Immature natural killer cell (primary cell): ENCODE data around the gene C2orf76. TPM values are rescaled to one million over a fixed set of nuclear protein-coding genes. Genes with fewer than 3 reads are reported as not detected.

Experiments used
- DNase-seq, 3 donors: peaks; one replicate each; pipeline ENCODE4 v3.0.0; 2022; ENCODE audit warnings: mixed read lengths in 1 of 3
- H3K27ac Mint-ChIP-seq, 6 donors: one replicate each; pipeline ENCODE4 v1.8.0; 2020; ENCODE audit warnings: mixed read lengths in 6 of 6, mild to moderate bottlenecking in 5 of 6, inconsistent platforms in 4 of 6, moderate library complexity in 3 of 6
- H3K27me3 Mint-ChIP-seq, 3 donors: one replicate each; pipeline ENCODE4 v1.8.0; 2020 to 2021; ENCODE audit warnings: low read depth in 3 of 3, mild to moderate bottlenecking in 3 of 3, mixed read lengths in 3 of 3, moderate library complexity in 3 of 3, inconsistent platforms in 1 of 3
- H3K36me3 Mint-ChIP-seq, 3 donors: one replicate each; pipeline ENCODE4 v1.8.0; 2020; ENCODE audit warnings: mixed read lengths in 3 of 3, inconsistent platforms in 2 of 3, mild to moderate bottlenecking in 2 of 3
- H3K4me1 Mint-ChIP-seq, 2 donors: one replicate each; pipeline ENCODE4 v1.8.0; 2020; ENCODE audit warnings: inconsistent platforms in 2 of 2, mild to moderate bottlenecking in 2 of 2, mixed read lengths in 2 of 2, moderate library complexity in 1 of 2
- H3K4me3 Mint-ChIP-seq, 5 donors: one replicate each; pipeline ENCODE4 v1.8.0; 2020; ENCODE audit warnings: mild to moderate bottlenecking in 5 of 5, mixed read lengths in 5 of 5, inconsistent platforms in 3 of 5, moderate library complexity in 3 of 5
- H3K9me3 Mint-ChIP-seq, 6 donors: one replicate each; pipeline ENCODE4 v1.8.0; 2020; ENCODE audit warnings: mild to moderate bottlenecking in 6 of 6, mixed read lengths in 6 of 6, inconsistent platforms in 4 of 6, moderate library complexity in 3 of 6
- polyA plus RNA-seq, 3 donors: library from polyadenylated mRNA; unstranded; fragments of 300-500 nt; fragmentation: Illumina TruSeq; gene quantifications; one replicate each; pipeline ENCODE4 v1.2.3, GENCODE V29; 2021

Gene C2orf76
- polyA plus RNA-seq, 3 donors from 2014 or later = 33.2 to 49.3 (median 47.5) TPM

- no peaks in the 10 kb centered on the region for H3K4me1 Mint-ChIP-seq
- no peaks in the 10 kb centered on the region for H3K9me3 Mint-ChIP-seq
- no peak overlapping the region for H3K27ac Mint-ChIP-seq
- no peak overlapping the region for H3K4me3 Mint-ChIP-seq
- DNase-seq = no peak
- no peaks in the 10 kb centered on the region for H3K27me3 Mint-ChIP-seq
- H3K36me3 Mint-ChIP-seq = peaks cover 7 to 17% (median 15%) of the 10 kb centered on the region in 3 donors
Observed at GRCh38 chr2:119315241-119315925, 51.3 kb downstream of the C2orf76 start.

GRCh38 chr2:119311831-119312230 lies 54.8 kb downstream of the C2orf76 start:
- Mint-ChIP-seq H3K4me1 (no peaks in the 10 kb centered on the region), H3K9me3 (no peaks in the 10 kb centered on the region), H3K36me3 (peaks cover 11 to 20% (median 19%) of the 10 kb centered on the region in 3 donors), H3K4me3 (no peak overlapping the region), H3K27ac (no peak overlapping the region), H3K27me3 (no peaks in the 10 kb centered on the region)
- DNase-seq = no peak

- Mint-ChIP-seq H3K27ac (no peak overlapping the region), H3K36me3 (peaks cover 11 to 20% (median 19%) of the 10 kb centered on the region in 3 donors), H3K4me1 (no peaks in the 10 kb centered on the region), H3K27me3 (no peaks in the 10 kb centered on the region), H3K4me3 (no peak overlapping the region), H3K9me3 (no peaks in the 10 kb centered on the region)
- DNase-seq = no peak
Observed at GRCh38 chr2:119311371-119311770, 55.3 kb downstream of the C2orf76 start.

GRCh38 chr2:119308793-119309330 lies 57.8 kb downstream of the C2orf76 start:
- H3K27ac Mint-ChIP-seq = no peak overlapping the region
- H3K36me3 Mint-ChIP-seq = peaks cover 16 to 18% (median 17%) of the 10 kb centered on the region in 3 donors
- no peaks in the 10 kb centered on the region for H3K4me1 Mint-ChIP-seq
- DNase-seq = no peak
- no peaks in the 10 kb centered on the region for H3K27me3 Mint-ChIP-seq
- H3K4me3 Mint-ChIP-seq = no peak overlapping the region
- no peaks in the 10 kb centered on the region for H3K9me3 Mint-ChIP-seq

GRCh38 chr2:119307419-119308140 lies 59.1 kb downstream of the C2orf76 start:
- Mint-ChIP-seq H3K27ac (no peak overlapping the region), H3K27me3 (no peaks in the 10 kb centered on the region), H3K9me3 (no peaks in the 10 kb centered on the region), H3K4me3 (no peak overlapping the region), H3K4me1 (no peaks in the 10 kb centered on the region), H3K36me3 (peaks cover 16 to 18% (median 17%) of the 10 kb centered on the region in 3 donors)
- no peak for DNase-seq

DNA sequence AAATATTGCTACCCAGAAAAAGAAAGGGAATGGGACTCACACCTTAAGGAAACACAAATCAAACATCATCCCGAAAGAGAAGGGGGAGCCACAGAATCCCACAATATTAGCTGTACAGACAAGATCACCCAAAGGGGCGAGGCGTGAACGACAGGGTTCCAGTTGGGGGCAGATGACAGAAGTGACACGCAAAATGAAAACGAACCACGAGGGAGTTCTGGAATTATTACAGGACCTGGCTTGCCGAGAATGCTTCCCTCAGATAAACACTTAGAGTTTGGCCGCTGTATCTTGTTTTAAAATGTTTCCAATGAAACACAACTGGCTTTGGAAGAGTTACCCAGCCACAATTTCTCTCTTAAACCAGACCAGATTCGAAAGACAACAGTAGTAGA lies 60.4 kb downstream of the C2orf76 start:
- H3K36me3 Mint-ChIP-seq = peaks cover 13 to 18% (median 13%) of the 10 kb centered on the region in 3 donors
- no peaks in the 10 kb centered on the region for H3K9me3 Mint-ChIP-seq
- peak overlapping the region in 2 of 6 donors; percentile 10 to 19 for H3K27ac Mint-ChIP-seq
- H3K4me3 Mint-ChIP-seq = no peak overlapping the region
- no peak for DNase-seq
- H3K4me1 Mint-ChIP-seq = no peaks in the 10 kb centered on the region
- H3K27me3 Mint-ChIP-seq = no peaks in the 10 kb centered on the region

GRCh38 chr2:119305497-119306195 lies 61.0 kb downstream of the C2orf76 start:
- H3K4me1 Mint-ChIP-seq = no peaks in the 10 kb centered on the region
- H3K4me3 Mint-ChIP-seq = no peak overlapping the region
- no peaks in the 10 kb centered on the region for H3K9me3 Mint-ChIP-seq
- peak overlapping the region in 2 of 6 donors; percentile 10 to 19 for H3K27ac Mint-ChIP-seq
- H3K36me3 Mint-ChIP-seq = peaks cover 9 to 13% (median 10%) of the 10 kb centered on the region in 3 donors
- no peak for DNase-seq
- no peaks in the 10 kb centered on the region for H3K27me3 Mint-ChIP-seq

- no peaks in the 10 kb centered on the region for H3K4me1 Mint-ChIP-seq
- peaks cover 10 to 19% (median 14%) of the 10 kb centered on the region in 3 donors for H3K36me3 Mint-ChIP-seq
- no peaks in the 10 kb centered on the region for H3K9me3 Mint-ChIP-seq
- DNase-seq = no peak
- H3K4me3 Mint-ChIP-seq = no peak overlapping the region
- H3K27ac Mint-ChIP-seq = no peak overlapping the region
- no peaks in the 10 kb centered on the region for H3K27me3 Mint-ChIP-seq
Observed at GRCh38 chr2:119304847-119305246, 61.8 kb downstream of the C2orf76 start.

DNA sequence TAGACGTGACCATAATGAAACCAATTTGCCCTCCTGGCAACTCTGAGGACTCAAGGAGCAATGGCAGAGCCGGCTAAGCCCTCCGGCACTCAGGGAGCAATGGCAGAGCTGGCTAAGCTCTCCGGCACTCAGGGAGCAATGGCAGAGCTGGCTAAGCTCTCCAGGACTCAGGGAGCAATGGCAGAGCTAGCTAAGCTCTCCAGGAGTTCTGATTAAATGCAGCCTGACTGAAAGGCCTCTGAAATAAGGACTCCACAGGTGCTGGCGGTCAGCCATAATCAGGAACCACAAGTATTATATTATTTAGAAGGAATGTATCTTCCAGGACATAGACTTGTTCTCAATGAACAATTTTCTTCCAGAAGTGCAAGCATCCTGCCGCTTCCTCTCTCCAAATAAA lies 65.2 kb downstream of the C2orf76 start:
- no peaks in the 10 kb centered on the region for H3K4me1 Mint-ChIP-seq
- H3K27ac Mint-ChIP-seq = no peak overlapping the region
- no peak overlapping the region for H3K4me3 Mint-ChIP-seq
- peaks cover 6 to 23% (median 9%) of the 10 kb centered on the region in 3 donors for H3K36me3 Mint-ChIP-seq
- no peaks in the 10 kb centered on the region for H3K9me3 Mint-ChIP-seq
- no peak for DNase-seq
- no peaks in the 10 kb centered on the region for H3K27me3 Mint-ChIP-seq

DNA sequence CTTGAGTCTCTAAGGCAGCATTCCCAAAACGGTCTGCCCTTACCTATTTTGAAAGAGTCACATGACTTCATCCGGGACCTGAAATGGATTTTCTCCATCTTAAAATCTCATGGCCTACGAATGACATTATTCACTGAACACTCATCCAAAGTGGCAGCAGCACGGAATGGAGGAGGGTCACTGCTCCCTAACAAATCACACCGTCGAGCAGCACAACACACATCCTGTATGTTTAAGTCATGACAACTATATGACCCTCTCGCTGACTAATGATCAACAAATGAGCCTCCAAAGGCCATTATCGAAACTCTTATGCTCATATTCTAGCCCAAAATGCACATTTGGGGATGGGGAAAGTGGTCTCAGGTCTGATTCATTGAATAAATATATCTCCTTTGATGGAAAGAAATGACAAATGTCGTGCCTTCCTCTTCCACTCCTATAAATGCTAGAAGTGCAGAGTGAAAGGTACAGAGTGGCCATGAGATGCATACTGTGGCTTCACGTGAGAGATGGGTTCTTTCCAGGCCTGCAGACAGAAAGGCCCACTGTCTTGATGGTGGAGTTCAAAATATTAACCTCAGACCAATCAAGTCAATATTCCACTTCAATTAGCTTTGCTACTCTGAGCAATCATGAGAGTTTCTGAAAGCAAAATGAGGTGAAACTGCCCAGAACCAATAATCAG lies 70.8 kb downstream of the C2orf76 start:
- no peak overlapping the region for H3K27ac Mint-ChIP-seq
- H3K9me3 Mint-ChIP-seq = no peaks in the 10 kb centered on the region

DNA sequence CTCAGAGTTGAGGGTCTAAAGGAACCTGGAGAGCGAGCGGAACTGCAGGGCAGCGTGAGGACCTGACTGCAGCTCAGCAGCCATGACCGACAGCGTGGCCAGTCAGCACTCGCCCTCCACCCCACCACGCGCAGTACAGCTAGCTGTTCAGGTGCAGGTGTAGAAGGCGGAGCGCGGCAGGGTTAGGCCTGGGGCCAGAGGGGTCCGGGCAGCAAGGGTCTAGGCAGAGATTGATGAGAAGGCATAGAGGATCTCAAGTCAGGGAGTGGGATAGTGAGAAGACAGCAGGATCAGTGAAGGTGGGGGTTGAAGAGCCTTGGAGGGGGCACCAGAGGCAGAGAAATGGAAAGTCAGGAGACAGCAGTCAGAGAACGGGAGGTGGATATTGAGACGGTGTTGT lies 72.0 kb downstream of the C2orf76 start:
- no peak overlapping the region for H3K4me3 Mint-ChIP-seq
- no peak for DNase-seq
- no peak overlapping the region for H3K27ac Mint-ChIP-seq
- no peaks in the 10 kb centered on the region for H3K9me3 Mint-ChIP-seq
- peaks cover 0 to 2% (median 1%) of the 10 kb centered on the region in 3 donors for H3K27me3 Mint-ChIP-seq
- peaks cover 21 to 25% of the 10 kb centered on the region in 2 donors for H3K4me1 Mint-ChIP-seq
- H3K36me3 Mint-ChIP-seq = peaks cover 0 to 8% (median 0%) of the 10 kb centered on the region in 3 donors

More for the DNA sequence above, 70.8 kb downstream of the C2orf76 start:
- Mint-ChIP-seq H3K4me1 (peaks cover 14 to 16% of the 10 kb centered on the region in 2 donors), H3K4me3 (no peak overlapping the region), H3K27me3 (peaks cover 0 to 2% (median 1%) of the 10 kb centered on the region in 3 donors), H3K36me3 (peaks cover 0 to 14% (median 4%) of the 10 kb centered on the region in 3 donors)
- DNase-seq = no peak

DNA sequence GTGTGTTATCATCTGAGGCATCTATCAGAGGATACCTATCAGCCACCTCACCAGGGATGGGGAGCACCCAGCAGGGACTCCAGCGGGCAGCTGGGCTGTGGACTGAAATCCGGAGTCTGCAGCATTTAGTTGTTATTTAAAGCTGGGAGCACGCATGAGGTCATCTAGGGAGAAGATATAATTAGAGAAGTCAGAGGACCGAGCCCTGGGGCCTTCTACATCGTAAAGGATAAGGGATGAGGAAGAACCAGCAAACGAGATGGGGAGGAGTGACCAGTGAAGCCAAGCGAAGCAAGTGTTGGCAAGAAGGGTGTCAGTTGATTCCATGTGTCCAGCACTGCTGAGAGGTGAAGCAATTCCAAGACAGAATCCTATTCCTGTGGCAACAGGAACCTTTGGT lies 72.7 kb downstream of the C2orf76 start:
- no peaks in the 10 kb centered on the region for H3K9me3 Mint-ChIP-seq
- peaks cover 27 to 33% of the 10 kb centered on the region in 2 donors for H3K4me1 Mint-ChIP-seq
- no peak overlapping the region for H3K27ac Mint-ChIP-seq
- peaks cover 0 to 2% (median 1%) of the 10 kb centered on the region in 3 donors for H3K27me3 Mint-ChIP-seq
- no peak overlapping the region for H3K4me3 Mint-ChIP-seq
- no peak for DNase-seq
- peaks cover 0 to 8% (median 0%) of the 10 kb centered on the region in 3 donors for H3K36me3 Mint-ChIP-seq

DNA sequence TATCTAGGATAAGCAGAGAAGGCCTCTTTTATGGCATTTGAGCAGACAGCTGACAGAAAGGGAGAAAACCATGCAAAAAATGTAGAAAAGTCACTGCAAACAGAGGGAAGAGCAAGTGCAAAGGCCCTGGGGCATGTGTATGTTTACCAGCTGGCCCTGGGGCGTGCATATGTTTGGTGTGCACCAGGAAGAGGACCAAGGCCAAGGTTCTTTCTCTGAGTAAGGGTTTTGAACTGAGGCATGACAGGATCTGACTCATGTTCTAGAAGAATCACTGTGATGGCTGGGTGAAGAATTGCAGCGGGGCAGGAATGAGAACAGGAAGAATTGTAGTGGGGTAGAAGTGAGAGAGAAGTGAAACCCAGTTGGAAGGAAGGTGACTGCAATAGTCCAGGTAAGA lies 73.4 kb downstream of the C2orf76 start:
- Mint-ChIP-seq H3K9me3 (no peaks in the 10 kb centered on the region), H3K27ac (no peak overlapping the region), H3K4me3 (no peak overlapping the region), H3K27me3 (peaks cover 0 to 2% (median 1%) of the 10 kb centered on the region in 3 donors), H3K36me3 (peaks cover 0 to 5% (median 0%) of the 10 kb centered on the region in 3 donors), H3K4me1 (peaks cover 33 to 39% of the 10 kb centered on the region in 2 donors)
- DNase-seq = no peak
